Prostate gland (tissue), 2 donors: ENCODE measurements around the gene PPP2R5E. TPM values are rescaled to one million over a fixed set of nuclear protein-coding genes. Genes with fewer than 3 reads are reported as not detected.

Experiments used
- DNase-seq: peaks from one replicate; pipeline ENCODE4 v3.0.0-alpha.2; 2019; ENCODE audit warnings: low spot score
- H3K27ac ChIP-seq, 2 donors: fragments of 200-600 bp; sonication (generic); 2 replicates each; pipeline ENCODE4 v1.5.1; 2017 to 2019
- H3K27me3 ChIP-seq: fragments of 200-600 bp; sonication (generic); replicated peaks from 2 replicates; pipeline ENCODE4 v1.5.1; 2019; ENCODE audit not compliant: insufficient read depth
- H3K36me3 ChIP-seq, 2 donors: fragments of 200-600 bp; sonication (generic); 1 replicate in 1 of 2; 2 replicates in 1 of 2; pipeline versions ENCODE4 v1.5.1 to v1.8.1; 2017 to 2019
- H3K4me1 ChIP-seq: fragments of 200-600 bp; sonication (generic); replicated peaks from 2 replicates; pipeline ENCODE4 v1.5.1; 2019
- H3K4me3 ChIP-seq, 2 donors: fragments of 200-600 bp; sonication (generic); 2 replicates each; pipeline ENCODE4 v1.5.1; 2017 to 2019
- H3K9me3 ChIP-seq: fragments of 200-600 bp; sonication (generic); 2 replicates; pipeline ENCODE4 v1.5.1; 2017
- CTCF ChIP-seq, 4 experiments: fragments of 200-600 bp in 2 of 4; fragments of 450-650 bp in 2 of 4; sonication (generic) in 2 of 4; IDR thresholded peaks; 1 replicate in 3 of 4; 2 replicates in 1 of 4; pipeline ENCODE4 v1.5.1; 2016 to 2019; ENCODE audit warnings: antibody characterized with exemption in 4 of 4, mild to moderate bottlenecking in 2 of 4, moderate library complexity in 2 of 4
- POLR2A ChIP-seq: fragments of 450-650 bp; IDR thresholded peaks from one replicate; pipeline ENCODE4 v1.6.1; 2016; ENCODE audit warnings: antibody characterized with exemption, mild to moderate bottlenecking
- POLR2AphosphoS5 ChIP-seq: sonication (generic); formaldehyde crosslinking; IDR thresholded peaks from one replicate; pipeline ENCODE4 v1.6.1; 2017; ENCODE audit warnings: antibody characterized with exemption
- WGBS: methylation state at CpG from one replicate; pipeline ENCODE4 v1.1.5; 2018; 5-methylcytosine and 5-hydroxymethylcytosine counted together
- intact Hi-C: fragments of 100-400 bp; cut with DNase I; formaldehyde crosslinking; loops from one replicate; pipeline ENCODE4 v1.14.2; 2022
- total RNA-seq, 2 donors: library from RNA; depleted of rRNA; stranded (reverse); fragments of >200 nt; gene quantifications; one replicate each; pipeline ENCODE4 v1.1.0, GENCODE V29; 2016

Gene PPP2R5E
- total RNA-seq, 2 donors from 2014 or later = 23.5 to 30.0 TPM

GRCh38 chr14:63478010-63478409, 65.2 kb downstream of the PPP2R5E start:
- no peaks in the 10 kb centered on the region for H3K27me3 ChIP-seq
- WGBS = 52% methylated on average over 2 of the region's 2 CpGs
- no peaks in the 10 kb centered on the region for H3K9me3 ChIP-seq
- H3K4me1 ChIP-seq = no peaks in the 10 kb centered on the region
- TF ChIP-seq CTCF (IDR thresholded peaks at IDR 0.05) (no peak), POLR2A (no peak), POLR2AphosphoS5 (no peak)
- H3K4me3 ChIP-seq = no peak overlapping the region
- H3K36me3 ChIP-seq = no peaks in the 10 kb centered on the region
- intact Hi-C loops = no loop called here
- no peak for DNase-seq
- H3K27ac ChIP-seq = no peak overlapping the region

- WGBS = 23% methylated on average over 1 of the region's 1 CpG
- no peak overlapping the region for H3K4me3 ChIP-seq
- H3K9me3 ChIP-seq = no peaks in the 10 kb centered on the region
- no peaks in the 10 kb centered on the region for H3K27me3 ChIP-seq
- H3K36me3 ChIP-seq = no peaks in the 10 kb centered on the region
- H3K4me1 ChIP-seq = no peaks in the 10 kb centered on the region
- no peak overlapping the region for H3K27ac ChIP-seq
- no peak for TF ChIP-seq POLR2A
- TF ChIP-seq CTCF (IDR thresholded peaks at IDR 0.05) = no peak
- TF ChIP-seq POLR2AphosphoS5 = no peak
- no peak for DNase-seq
- intact Hi-C loops = no loop called here
Observed at GRCh38 chr14:63477556-63477955, 65.6 kb downstream of the PPP2R5E start.

- no peak overlapping the region for H3K27ac ChIP-seq
- DNase-seq = no peak
- intact Hi-C loops = no loop called here
- no peaks in the 10 kb centered on the region for H3K36me3 ChIP-seq
- no peak overlapping the region for H3K4me3 ChIP-seq
- no peaks in the 10 kb centered on the region for H3K9me3 ChIP-seq
- TF ChIP-seq CTCF (IDR thresholded peaks at IDR 0.05) (no peak), POLR2AphosphoS5 (no peak), POLR2A (no peak)
- H3K27me3 ChIP-seq = no peaks in the 10 kb centered on the region
- no peaks in the 10 kb centered on the region for H3K4me1 ChIP-seq
Observed at GRCh38 chr14:63475761-63476160, 67.4 kb downstream of the PPP2R5E start.

- H3K4me3 ChIP-seq = no peak overlapping the region
- no peak overlapping the region for H3K27ac ChIP-seq
- WGBS = 88% methylated on average over 3 of the region's 3 CpGs
- TF ChIP-seq CTCF (IDR thresholded peaks at IDR 0.05) (no peak), POLR2A (no peak), POLR2AphosphoS5 (no peak)
- no peaks in the 10 kb centered on the region for H3K27me3 ChIP-seq
- H3K36me3 ChIP-seq = no peaks in the 10 kb centered on the region
- no peaks in the 10 kb centered on the region for H3K4me1 ChIP-seq
- H3K9me3 ChIP-seq = no peaks in the 10 kb centered on the region
- DNase-seq = no peak
- intact Hi-C loops = no loop called here
Observed at GRCh38 chr14:63474844-63475243, 68.3 kb downstream of the PPP2R5E start.

- TF ChIP-seq POLR2AphosphoS5 (no peak), POLR2A (no peak), CTCF (IDR thresholded peaks at IDR 0.05) (no peak)
- WGBS = 77% methylated on average over 3 of the region's 3 CpGs
- DNase-seq = no peak
Observed at GRCh38 chr14:63474111-63474510, 69.1 kb downstream of the PPP2R5E start.

More at GRCh38 chr14:63474111-63474510, 69.1 kb downstream of the PPP2R5E start:
- no peaks in the 10 kb centered on the region for H3K4me1 ChIP-seq
- intact Hi-C loops = no loop called here
- H3K4me3 ChIP-seq = no peak overlapping the region
- no peak overlapping the region for H3K27ac ChIP-seq
- H3K36me3 ChIP-seq = no peaks in the 10 kb centered on the region
- H3K27me3 ChIP-seq = no peaks in the 10 kb centered on the region
- no peaks in the 10 kb centered on the region for H3K9me3 ChIP-seq
